ENCODE data around the gene MMP15.

The MMP15 gene

DNA sequence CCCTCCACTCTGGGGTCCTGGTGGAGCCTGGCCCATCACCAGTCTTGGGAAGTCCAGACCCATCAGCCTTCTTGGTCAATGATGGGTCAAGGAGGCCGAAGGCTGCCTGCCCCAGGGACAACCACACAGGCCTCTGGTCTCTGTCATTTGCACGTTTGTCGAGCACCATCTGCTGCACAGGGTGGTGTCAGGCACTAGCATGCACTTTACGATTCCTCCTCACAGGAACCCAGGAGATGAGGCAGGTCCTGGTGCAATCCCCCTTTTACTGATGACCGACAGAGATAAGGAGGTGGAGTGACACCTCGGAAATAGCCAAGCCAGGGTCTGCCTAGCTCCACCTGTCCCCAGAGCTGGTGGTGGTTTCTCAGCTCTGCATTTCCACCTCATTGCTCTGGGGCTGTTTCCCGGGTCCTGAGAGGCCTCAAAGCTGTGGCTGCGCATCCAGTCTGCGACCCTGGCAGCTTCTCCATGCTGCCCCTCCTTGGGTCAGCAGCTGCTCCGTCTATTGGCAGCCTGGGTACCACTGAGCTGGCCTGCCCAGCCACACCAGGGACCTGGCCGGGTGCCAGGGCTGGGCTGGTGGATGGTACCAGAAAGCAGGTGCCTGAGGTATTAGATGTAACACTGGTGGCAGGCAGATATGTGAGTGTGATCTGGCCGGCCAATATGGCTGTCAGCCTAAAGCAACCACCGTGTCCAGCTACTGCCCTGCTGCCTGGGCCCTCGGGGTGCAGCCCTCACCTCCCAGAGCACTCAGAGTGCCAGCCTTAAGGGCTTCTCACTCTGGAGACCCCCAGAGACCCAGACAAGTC lies 10.0 kb downstream of the MMP15 start:
- DNase-seq, result no peak

DNA sequence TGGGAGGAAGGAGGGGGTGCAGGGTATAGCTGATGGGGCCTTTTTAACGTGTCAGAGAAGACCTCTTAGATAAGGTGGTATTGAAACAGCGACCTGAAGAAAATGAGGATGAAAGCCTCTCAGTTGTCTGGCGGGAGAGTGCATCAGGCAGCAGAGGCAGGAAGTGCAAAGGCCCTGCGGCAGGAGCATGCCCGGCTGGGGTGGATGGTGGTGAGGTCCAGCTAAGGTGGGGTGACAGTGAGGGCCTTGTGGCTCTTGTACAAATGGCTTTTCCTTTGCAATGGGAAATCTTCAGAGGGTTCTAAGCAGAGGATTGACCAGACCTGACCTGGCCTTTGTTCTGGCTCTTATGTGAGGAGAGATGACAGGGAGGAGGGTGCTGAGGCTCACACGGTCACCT lies 11.4 kb downstream of the MMP15 start:
- no peak for DNase-seq

DNA sequence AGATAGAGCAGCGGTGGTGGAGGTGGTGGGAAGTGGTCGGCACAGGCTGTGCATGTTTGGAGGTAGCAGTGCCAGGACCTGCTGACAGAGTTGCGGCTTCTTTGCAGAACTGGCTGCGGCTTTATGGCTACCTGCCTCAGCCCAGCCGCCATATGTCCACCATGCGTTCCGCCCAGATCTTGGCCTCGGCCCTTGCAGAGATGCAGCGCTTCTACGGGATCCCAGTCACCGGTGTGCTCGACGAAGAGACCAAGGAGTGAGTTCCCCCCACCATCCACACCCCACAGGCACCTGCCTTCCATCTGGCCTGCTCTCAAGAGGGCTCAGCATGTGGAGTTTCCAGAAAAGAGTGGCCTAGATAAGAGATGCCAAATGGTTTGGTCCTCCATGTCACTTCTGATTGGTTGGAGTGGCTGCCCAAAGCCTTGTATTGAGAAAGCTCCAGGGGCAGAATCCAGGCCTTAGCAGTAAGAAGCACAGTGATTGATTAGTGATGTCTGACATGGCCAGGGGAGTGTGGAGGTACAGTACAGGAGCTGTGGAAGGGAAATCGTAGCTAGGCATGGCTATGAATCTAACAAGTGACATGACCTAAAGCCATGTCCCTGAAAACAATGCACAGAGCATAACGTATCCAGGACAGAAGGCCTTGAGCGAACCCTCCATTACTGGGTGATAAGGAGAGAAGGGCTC lies 12.0 kb downstream of the MMP15 start:
- DNase-seq, result no peak

DNA sequence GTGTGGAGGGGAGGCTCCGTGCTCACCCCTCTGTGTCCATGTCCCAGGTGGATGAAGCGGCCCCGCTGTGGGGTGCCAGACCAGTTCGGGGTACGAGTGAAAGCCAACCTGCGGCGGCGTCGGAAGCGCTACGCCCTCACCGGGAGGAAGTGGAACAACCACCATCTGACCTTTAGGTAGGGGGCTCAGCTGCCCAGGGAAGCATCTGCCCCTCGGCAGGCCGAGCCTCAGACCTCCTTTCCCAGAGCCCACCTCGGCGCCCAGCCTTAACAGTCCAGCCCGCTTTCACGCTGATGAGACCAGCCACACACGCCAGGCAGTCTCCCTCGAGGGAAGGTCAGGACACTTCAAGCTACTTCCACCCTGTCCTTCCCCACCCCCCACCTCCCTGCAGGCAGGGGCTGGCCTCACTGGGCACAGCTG lies 12.7 kb downstream of the MMP15 start:
- DNase-seq, result no peak

DNA sequence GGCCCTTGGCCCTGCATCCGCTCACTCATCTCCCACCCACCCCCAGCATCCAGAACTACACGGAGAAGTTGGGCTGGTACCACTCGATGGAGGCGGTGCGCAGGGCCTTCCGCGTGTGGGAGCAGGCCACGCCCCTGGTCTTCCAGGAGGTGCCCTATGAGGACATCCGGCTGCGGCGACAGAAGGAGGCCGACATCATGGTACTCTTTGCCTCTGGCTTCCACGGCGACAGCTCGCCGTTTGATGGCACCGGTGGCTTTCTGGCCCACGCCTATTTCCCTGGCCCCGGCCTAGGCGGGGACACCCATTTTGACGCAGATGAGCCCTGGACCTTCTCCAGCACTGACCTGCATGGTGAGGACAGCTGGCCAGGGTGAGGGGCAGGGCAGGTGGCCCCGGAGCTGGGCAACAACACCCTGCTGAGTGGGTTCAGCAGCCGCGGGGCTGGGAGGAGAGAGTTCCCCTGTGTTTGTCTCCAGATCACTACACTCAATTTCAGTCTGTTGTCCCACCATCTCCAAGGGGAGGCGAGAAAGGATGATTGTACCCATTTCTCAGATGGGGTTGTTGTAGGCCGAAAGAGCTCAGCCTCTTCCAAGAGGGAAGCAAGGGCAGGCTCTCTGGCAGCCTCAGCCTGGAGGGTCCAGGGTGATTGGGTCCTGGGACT lies 14.4 kb downstream of the MMP15 start:
- DNase-seq, result no peak

DNA sequence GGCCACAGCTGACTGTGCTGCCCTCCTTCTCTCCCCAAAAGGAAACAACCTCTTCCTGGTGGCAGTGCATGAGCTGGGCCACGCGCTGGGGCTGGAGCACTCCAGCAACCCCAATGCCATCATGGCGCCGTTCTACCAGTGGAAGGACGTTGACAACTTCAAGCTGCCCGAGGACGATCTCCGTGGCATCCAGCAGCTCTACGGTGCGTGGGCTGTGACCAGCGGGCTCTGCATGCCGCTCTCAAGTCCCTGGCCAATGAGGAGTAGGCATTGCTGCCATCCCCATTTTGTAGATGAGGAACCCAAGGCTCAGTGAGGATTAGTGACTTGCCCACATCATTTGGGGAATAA lies 14.9 kb downstream of the MMP15 start:
- no peak for DNase-seq

DNA sequence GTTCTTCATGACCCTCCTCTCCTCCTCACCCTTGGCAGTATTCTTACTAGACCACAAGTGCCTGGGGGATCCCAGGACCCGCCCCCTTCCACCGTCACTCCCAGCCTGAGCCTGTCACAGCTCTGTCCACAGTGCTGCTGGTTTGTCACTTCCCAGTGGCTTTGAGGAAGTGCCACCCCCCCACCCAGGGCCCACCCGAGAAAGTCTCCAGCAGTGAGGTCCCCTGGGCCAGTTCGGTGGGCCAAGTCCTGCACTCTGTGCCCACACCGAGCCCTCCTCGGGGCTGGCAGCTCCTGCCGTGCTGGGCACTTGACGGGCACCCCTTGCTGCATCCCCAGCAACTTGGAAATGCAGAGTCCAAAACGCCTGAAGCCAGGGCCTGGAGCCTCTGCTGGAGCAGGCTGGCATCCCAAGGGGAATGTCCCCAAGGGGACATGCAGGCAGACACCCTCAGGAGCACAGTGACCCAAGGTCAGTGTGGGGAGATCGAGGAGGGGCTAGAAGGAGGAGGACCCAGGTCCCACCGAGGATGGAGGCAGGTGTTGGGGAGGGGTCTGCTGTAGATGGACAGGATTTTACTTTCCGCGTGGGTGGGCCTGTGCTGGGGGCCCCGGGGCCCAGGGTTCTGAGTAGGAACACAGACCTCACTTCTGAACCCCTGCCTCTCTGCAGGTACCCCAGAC lies 15.5 kb downstream of the MMP15 start:
- DNase-seq, result no peak

DNA sequence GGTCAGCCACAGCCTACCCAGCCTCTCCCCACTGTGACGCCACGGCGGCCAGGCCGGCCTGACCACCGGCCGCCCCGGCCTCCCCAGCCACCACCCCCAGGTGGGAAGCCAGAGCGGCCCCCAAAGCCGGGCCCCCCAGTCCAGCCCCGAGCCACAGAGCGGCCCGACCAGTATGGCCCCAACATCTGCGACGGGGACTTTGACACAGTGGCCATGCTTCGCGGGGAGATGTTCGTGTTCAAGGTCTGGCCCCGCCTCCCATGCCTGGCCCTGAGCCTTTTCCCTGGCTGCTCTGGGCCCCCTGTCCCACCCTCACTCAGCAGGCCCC lies 16.0 kb downstream of the MMP15 start:
- no peak for DNase-seq

DNA sequence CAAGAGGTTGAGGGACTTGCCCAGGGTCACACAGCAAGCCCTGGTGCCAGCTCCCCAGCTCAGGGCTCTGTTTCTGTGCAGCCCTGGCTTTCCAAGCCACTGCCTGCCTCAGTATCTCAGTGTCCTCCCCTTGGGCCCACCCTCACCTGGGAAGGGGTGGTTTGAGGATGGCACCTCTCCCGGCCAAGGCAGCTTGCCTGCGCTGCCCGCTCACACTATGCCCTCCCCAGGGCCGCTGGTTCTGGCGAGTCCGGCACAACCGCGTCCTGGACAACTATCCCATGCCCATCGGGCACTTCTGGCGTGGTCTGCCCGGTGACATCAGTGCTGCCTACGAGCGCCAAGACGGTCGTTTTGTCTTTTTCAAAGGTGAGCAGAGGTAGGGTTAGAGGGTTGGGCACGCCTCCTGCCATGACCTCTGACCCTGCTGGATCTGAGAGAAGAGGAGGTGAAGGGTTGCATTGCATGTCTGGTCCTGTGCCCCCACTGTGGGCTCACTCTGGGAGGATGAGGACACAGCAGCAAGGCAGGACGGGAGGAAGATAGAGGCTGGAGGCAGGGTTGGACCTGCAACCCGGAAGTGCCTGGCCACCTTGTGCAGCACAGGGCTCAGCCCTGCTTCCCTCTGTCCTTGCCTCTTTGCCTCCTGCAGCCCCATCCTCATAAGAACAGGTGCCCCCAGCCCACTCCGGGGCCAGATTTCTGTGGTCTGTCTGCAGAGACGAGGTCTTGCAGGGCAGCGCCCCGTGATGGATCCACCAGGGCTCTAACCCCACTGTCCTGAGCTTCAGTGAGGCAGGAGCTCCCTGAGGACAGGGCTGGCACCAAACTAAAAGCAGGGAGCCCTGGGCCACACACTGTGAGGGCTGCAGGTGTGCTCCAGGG lies 16.7 kb downstream of the MMP15 start:
- no peak for DNase-seq

DNA sequence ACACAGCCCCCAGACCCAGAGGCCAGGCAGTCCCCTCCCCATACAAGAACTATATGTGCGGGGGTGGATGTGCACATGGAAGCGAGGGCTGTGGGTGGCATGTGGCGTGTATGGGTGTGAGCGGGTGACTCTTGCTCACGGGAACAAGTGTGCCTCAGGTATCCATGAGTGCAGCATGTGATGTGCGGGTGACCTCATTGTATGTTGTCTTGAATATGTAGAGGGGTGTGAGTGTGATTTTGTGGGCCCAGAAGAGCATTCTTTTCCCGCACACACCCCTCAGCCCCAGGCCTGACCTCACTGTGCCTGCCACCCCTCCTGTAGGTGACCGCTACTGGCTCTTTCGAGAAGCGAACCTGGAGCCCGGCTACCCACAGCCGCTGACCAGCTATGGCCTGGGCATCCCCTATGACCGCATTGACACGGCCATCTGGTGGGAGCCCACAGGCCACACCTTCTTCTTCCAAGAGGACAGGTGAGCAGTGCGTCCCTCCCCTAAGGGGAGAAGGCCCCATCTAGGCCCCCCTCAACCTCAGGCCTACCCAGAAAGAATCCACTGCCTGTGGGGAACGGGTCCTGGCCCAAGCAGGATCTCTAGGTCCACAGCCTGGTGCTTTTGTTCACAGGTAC lies 17.4 kb downstream of the MMP15 start:
- DNase-seq, result no peak

DNA sequence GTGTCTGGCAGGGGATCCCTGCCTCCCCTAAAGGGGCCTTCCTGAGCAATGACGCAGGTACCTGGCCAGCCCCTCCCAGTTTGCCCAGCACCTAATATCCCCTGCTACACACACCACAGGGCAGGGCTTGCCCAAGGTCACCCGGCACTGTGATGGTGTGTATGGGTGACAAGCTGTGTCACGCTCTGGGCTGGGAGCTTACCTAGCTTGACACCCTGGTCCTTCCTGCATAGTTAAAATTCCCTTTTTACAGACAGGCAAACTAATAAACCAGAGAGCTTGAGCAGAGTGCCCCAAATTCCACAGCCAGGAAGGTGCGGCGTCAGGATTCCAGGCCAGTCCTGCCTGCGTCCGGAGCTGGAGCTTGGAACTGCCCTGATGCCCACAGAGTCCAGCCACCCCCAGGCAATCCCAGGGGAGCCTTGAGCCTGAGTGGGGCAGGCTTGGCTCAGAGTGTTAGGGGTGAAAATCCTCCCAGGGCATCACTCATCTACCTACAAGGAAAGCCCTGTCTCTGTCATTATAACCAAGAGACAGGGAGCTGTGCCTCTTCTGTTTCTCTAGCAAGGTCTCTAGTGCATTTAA lies 18.1 kb downstream of the MMP15 start:
- no peak for DNase-seq

DNA sequence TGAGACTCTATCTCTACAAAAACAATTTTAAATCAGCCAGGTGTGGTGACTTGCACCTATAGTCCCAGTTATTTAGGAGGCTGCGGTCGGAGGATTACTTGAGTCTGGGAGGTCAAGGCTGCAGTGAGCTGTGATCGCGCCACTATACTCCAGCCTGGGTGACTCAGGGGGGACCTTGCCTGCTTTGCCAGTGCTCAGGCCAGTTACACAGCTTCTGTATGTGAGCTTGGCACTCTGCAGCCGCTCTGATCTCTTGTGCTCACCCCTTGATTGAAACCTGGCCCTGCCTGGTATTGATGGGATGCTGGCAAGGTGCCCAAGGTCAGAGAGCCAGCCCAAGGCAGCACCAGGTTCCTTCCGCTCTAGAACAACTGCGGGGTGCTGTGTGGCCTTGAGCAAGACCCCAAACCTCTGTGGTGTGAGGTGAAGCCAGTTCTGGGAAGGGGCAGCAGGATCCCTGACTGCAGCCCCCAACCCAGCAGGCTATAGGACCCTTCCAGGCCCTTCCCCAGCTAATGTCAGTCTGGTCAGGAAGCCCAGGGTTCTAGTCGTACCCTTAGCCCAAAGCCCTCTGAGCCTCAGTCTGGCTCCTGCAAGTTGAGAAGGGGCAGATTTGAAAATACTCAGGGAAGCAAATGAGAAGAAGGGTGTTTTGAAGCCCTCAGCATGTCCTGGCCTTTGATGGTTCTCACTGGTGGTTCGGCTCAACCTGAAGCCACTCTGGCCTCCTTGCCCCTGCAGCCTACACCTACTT lies 18.9 kb downstream of the MMP15 start:
- no peak for DNase-seq

DNA sequence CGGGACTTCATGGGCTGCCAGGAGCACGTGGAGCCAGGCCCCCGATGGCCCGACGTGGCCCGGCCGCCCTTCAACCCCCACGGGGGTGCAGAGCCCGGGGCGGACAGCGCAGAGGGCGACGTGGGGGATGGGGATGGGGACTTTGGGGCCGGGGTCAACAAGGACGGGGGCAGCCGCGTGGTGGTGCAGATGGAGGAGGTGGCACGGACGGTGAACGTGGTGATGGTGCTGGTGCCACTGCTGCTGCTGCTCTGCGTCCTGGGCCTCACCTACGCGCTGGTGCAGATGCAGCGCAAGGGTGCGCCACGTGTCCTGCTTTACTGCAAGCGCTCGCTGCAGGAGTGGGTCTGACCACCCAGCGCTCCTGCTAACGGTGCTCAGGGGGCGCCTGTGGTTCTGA lies 19.5 kb downstream of the MMP15 start:
- DNase-seq, result no peak

DNA sequence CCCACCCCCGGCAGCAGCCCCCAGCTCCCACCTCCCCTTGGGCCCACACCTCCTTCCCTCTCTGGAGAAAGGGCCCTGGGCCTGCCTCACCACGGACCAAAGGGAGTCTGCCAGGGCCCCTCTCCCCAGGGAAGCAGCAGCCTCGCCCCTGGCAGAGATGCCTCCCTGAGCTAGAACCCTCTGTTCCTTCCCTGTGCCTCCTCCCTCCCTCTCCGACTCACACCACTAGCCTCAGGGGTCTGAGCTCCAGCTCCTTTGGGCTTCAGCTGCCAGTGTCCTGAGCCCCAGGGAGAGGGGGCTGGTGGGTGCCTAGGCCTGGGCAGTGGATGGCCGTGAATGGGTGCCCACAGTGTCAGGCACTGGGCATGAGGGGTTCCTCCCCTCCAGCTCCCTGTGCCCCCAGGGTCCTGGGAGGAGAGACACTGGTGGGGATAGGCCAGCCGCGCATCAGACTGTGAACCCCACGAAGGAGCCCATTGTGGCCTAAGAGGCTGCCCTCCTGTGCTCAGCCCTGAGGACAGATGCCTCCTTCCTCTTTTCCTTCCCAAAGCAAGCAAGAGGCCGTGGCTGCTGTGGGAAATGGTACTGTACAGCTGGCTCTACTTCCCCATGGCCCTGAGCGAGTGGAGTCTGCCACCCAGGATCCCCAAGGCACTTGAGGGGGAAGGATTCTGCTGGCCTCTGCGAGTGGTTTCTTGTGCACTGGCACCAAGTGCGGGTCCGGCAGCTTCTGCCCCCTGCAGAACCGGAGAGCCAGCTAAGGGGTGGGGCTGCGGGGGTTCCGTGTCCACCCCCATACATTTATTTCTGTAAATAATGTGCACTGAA lies 20.7 kb downstream of the MMP15 start:
- no peak for DNase-seq

DNA sequence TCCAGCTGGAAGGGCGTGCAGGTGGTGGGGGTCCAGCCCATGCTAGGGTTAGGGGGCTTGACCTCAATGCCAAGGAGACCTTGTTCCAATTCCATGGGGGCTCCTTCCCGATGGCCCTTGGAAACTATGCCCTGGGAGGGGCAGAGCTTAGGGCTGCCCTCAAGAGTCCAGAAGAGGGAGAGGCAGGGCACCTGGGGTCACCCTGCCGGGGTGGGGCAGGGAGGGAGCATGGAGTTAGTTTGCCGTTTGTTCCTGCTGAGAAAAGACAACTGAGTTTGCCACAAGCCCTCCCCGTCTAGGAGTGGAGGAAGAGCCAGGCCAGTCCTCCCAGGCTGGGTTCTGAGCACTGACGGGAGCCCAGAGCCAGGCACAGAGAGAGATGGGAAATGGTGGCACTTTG lies 21.4 kb downstream of the MMP15 start:
- no peak for DNase-seq

DNA sequence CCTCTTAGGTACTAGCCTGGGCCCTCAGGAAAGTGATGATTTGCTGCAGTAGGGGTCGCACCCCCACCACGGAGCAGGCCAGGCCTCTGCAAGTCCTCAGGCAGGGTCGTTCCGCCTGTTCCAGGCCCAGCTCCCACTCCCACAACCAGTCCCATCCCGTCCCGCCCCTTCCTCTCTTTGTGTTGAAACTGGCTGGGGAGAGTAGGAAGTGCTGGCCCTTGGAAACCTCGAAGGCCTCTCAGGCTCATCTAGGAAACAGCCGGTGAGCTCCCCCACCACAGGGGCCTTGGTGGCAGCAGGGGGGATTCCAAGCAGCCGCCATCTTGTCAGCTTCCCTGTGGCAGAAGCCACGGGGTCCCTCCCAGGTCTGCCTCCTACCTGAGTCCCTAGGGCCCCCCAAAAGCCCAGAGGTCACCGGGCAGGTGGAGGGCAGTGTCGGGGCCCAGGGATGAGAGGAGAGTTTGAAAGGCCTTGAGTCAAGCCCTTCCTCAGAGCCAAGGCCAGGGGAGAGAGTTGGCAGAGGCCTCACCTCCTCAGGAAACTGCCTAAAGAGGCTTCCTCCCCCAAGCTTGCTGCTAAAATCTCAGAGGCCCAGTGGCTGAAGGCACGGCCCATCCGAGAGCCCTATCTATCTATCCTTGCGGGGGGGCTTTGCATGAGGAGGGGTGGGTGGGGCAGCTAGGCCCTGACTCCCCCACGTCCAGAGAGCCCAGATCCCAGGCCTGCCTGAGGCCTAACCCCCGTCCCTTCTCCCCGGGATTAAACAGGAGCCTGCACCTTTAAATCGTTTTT lies 22.2 kb downstream of the MMP15 start:
- no peak for DNase-seq

DNA sequence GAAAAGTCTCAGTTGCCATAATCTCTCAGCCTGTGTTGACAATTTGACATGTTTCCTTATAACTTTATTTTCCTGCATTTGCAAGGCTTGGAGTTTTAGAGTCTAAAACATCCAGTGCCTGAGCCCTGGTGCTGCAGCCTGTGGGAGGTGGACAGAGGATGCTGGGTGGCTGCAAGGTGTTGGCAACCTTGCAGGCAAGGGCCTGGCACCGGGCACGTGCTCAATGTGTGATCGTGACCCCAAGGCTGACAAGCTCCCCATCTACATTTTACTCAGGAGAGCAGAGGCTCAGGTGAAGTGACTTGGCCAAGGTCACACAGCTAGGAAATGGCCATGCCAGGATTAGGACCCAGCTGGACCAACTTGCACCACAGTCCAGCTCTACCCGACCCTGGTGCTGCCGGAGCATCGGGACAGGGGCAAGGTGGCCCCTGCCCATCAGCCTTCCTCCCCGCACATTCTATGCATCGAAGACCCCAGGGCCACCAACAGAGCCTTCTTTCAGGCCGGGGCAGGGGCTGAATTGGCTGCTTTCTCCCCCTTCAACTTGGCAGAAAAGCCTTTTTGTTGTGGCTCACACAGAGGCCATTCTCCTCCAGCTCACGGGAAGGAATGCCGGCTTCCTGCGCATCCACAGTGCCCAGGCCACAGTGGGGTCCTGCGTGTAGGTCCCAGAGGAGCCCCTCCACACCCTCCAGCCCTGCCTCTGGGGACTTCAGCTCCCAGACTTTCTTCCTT lies 23.1 kb downstream of the MMP15 start:
- no peak for DNase-seq

Measured in cerebellar nuclear complex (tissue), 1 donor.